ENCODE results near the gene R3HDM1. TPM values are rescaled to one million over a fixed set of nuclear protein-coding genes. Genes with fewer than 3 reads are reported as not detected.

Gene R3HDM1
- total RNA-seq, 2 experiments from 2014 or later = 51.9 to 53.9 TPM

DNA sequence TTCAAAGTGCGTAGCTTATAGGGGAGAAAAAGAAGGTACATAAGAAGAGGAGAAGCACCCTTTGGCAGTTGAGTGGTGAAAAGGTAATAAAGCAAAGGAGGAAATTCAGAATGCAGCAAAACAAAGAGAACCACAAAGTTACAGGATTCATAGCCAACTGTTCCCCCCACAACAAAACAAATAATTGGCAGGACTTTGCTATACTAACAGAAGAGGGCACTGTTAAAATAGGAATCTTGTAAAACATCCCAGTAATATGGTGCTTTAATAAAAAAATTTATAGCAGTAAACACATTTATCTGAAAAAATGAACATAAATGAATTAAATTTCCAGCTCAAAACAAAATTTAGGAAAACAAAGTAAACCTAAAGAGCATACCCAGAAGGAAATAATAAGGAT lies 42.3 kb downstream of the R3HDM1 start:
- CTCF ChIA-PET = interaction anchor here (1.1 kb wide), 1 partner anchor 570 kb away, joined by 3 read pairs; no protein-coding TSS in a partner anchor
- H3K9me3 Mint-ChIP-seq (ENCODE audit: insufficient read depth) = no peaks in the 10 kb centered on the region

DNA sequence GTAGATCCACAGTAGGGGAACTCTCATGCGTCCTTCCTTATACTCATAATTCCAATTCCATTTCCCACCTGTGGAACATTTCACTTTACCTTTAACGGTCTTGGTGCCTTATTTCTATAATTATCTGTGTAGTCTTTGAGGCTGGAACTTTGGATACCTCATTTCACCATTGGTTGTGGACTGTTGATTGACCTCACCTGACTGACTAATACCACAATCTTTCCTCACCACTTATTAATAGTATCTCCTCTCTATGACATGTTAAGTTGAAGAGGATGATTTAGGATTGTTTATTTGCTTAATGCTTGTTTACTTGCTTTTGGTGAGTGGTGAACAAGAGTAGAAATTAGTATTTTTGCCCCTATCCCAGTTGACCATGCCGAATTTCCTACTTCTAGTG lies 50.0 kb downstream of the R3HDM1 start:
- DNase-seq = no peak
- Mint-ChIP-seq H3K27ac (no peak overlapping the region), H3K36me3 (ENCODE audit: low read depth) (peaks cover 7% of the 10 kb centered on the region), H3K9me3 (ENCODE audit: insufficient read depth) (no peaks in the 10 kb centered on the region), H3K4me1 (ENCODE audit: low read depth) (peaks cover 7% of the 10 kb centered on the region), H3K4me3 (no peak overlapping the region), H3K27me3 (ENCODE audit: low read depth) (no peaks in the 10 kb centered on the region)
- ChIA-PET POLR2A (no interaction called here), CTCF (interaction anchor here (1.4 kb wide), 1 partner anchor 577 kb away, joined by 6 read pairs; no protein-coding TSS in a partner anchor)
- no peak for ATAC-seq

More for the DNA sequence above, 42.3 kb downstream of the R3HDM1 start:
- DNase-seq = no peak
- Mint-ChIP-seq H3K4me3 (no peak overlapping the region), H3K27me3 (ENCODE audit: low read depth) (no peaks in the 10 kb centered on the region), H3K36me3 (ENCODE audit: low read depth) (peaks cover 21% of the 10 kb centered on the region), H3K27ac (no peak overlapping the region), H3K4me1 (ENCODE audit: low read depth) (peaks cover 1% of the 10 kb centered on the region)
- no peak for ATAC-seq
- POLR2A ChIA-PET = no interaction called here

- no peaks in the 10 kb centered on the region for H3K9me3 Mint-ChIP-seq (ENCODE audit: insufficient read depth)
- H3K36me3 Mint-ChIP-seq (ENCODE audit: low read depth) = peaks cover 4% of the 10 kb centered on the region
- H3K4me3 Mint-ChIP-seq = no peak overlapping the region
- DNase-seq (no peak), ATAC-seq (no peak)
- ChIA-PET POLR2A (no interaction called here), CTCF (no interaction called here)
- H3K27me3 Mint-ChIP-seq (ENCODE audit: low read depth) = no peaks in the 10 kb centered on the region
- H3K4me1 Mint-ChIP-seq (ENCODE audit: low read depth) = peaks cover 7% of the 10 kb centered on the region
- no peak overlapping the region for H3K27ac Mint-ChIP-seq
Measured at GRCh38 chr2:135582383-135582782, 51.1 kb downstream of the R3HDM1 start.

DNA sequence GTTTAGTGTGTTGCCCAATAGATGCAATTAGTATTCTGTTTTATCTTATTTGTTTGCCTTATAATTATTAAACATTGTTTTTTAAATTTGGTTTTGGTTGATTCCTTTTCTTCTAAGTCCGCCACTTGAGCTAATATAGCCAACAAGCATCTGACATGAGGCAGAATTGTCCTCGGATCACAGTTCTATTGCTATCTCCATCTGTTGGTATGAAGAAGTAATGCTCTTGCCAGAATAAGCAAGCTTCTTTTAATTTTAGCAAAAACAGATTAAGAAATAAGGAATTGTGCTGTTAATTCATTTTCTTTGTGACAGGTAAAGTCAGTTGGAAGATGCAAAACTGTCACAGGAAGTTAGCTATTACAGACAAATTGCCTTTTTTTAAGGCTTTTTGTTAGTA lies 54.3 kb downstream of the R3HDM1 start:
- Mint-ChIP-seq H3K9me3 (ENCODE audit: insufficient read depth) (no peaks in the 10 kb centered on the region), H3K27me3 (ENCODE audit: low read depth) (no peaks in the 10 kb centered on the region), H3K27ac (no peak overlapping the region), H3K4me3 (no peak overlapping the region), H3K36me3 (ENCODE audit: low read depth) (no peaks in the 10 kb centered on the region), H3K4me1 (ENCODE audit: low read depth) (peaks cover 7% of the 10 kb centered on the region)
- ChIA-PET CTCF (interaction anchor here (1.0 to 2.0 kb wide), 6 partner anchors 10 to 582 kb away, joined by 3 to 7 read pairs (median 4); no protein-coding TSS in a partner anchor), POLR2A (interaction anchor here (1.0 kb wide), 1 partner anchor 54 kb away, joined by 3 read pairs; the partner anchor contains the start of genes R3HDM1 and ZRANB3)
- DNase-seq (no peak), ATAC-seq (no peak)

GRCh38 chr2:135586148-135586547 lies 54.9 kb downstream of the R3HDM1 start:
- Mint-ChIP-seq H3K4me1 (ENCODE audit: low read depth) (peaks cover 12% of the 10 kb centered on the region), H3K27ac (no peak overlapping the region), H3K27me3 (ENCODE audit: low read depth) (no peaks in the 10 kb centered on the region), H3K9me3 (ENCODE audit: insufficient read depth) (no peaks in the 10 kb centered on the region), H3K4me3 (no peak overlapping the region), H3K36me3 (ENCODE audit: low read depth) (no peaks in the 10 kb centered on the region)
- ATAC-seq = no peak
- POLR2A ChIA-PET = no interaction called here
- CTCF ChIA-PET = interaction anchor here (1.0 to 2.0 kb wide), 5 partner anchors 11 to 582 kb away, joined by 3 to 7 read pairs (median 4); no protein-coding TSS in a partner anchor
- DNase-seq = no peak

DNA sequence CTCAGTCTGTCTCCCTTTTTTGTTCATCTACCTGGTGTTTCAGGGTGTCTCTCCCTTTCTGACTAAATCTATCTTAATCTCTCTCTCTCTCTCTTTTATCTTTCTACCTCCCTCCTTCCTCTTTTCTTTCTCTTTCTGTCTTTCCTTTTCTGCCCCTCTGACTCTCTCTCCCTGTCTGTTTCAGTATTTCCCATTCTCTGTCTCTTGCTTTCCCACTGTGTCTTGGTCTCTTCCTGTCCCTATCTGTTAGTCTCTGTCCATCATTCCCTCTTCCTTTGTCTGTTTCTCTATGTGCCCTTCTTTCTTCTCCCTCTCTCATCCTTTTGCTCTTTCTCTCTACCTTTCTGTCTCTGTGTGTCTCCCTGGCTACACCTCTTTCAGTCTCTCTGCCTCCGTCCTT lies 56.7 kb downstream of the R3HDM1 start:
- no peak overlapping the region for H3K4me3 Mint-ChIP-seq
- H3K36me3 Mint-ChIP-seq (ENCODE audit: low read depth) = peaks cover 13% of the 10 kb centered on the region
- no peak for ATAC-seq
- peaks cover 18% of the 10 kb centered on the region for H3K4me1 Mint-ChIP-seq (ENCODE audit: low read depth)
- H3K9me3 Mint-ChIP-seq (ENCODE audit: insufficient read depth) = peaks cover 12% of the 10 kb centered on the region
- no peak for DNase-seq
- no peaks in the 10 kb centered on the region for H3K27me3 Mint-ChIP-seq (ENCODE audit: low read depth)
- ChIA-PET POLR2A (no interaction called here), CTCF (no interaction called here)
- H3K27ac Mint-ChIP-seq = no peak overlapping the region

DNA sequence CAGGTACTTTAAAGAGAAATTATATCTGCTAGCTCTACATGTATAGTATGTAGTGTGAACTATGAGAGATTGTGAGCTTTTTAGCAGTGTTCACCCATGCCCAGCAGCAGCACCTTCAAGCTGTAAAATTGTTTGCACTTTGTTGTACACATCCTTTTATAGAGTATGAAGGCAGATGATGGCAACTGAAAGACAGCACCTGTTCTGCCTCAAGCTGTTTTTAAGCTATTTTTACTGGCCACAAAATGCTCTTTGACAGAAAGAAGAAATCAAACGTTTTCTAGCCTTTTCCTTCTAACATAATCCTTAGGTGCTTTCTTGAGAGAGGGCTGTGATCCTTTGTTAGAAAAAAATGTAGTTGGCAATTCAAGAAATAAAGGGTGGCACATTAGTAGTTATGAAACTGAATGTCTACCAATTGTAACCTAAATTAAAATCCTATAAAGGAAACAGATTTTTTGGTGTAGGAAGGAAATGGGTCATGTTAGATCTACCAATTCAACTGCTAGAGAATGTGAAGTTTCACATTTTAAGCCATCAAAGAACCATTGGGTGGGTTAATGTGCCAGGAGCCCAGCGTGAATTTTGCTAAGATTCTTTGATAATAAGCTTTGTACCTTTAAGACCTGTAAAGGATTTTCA lies 59.5 kb downstream of the R3HDM1 start:
- DNase-seq (no peak), ATAC-seq (no peak)
- CTCF ChIA-PET = interaction anchor here (1.0 to 1.9 kb wide), 5 partner anchors 10 to 586 kb away, joined by 3 to 7 read pairs (median 4); partner anchors contain the start of gene ZRANB3
- POLR2A ChIA-PET = no interaction called here
- Mint-ChIP-seq H3K27ac (no peak overlapping the region), H3K27me3 (ENCODE audit: low read depth) (no peaks in the 10 kb centered on the region), H3K4me1 (ENCODE audit: low read depth) (peaks cover 18% of the 10 kb centered on the region), H3K9me3 (ENCODE audit: insufficient read depth) (peaks cover 12% of the 10 kb centered on the region), H3K4me3 (no peak overlapping the region), H3K36me3 (ENCODE audit: low read depth) (peaks cover 24% of the 10 kb centered on the region)

DNA sequence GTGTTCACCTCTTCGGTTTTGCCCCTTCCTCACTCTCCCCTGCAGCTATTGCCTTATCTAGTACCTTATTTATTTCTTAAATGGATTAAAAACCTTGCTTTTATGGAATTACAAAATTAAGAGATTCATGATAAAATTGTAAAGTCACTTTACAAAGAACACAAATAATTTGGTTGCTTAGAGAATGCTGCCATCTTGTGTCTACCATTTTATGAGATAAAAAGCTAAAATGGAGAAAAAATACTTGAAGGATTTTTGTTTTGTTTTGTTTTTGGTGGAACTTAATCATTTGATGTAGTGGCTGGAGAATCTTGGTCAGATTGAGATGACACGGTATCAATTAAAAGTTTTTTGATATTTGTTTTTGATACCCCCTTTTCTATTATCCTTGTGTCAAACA lies 69.6 kb downstream of the R3HDM1 start:
- H3K27me3 Mint-ChIP-seq (ENCODE audit: low read depth) = no peaks in the 10 kb centered on the region
- H3K4me1 Mint-ChIP-seq (ENCODE audit: low read depth) = no peaks in the 10 kb centered on the region
- H3K27ac Mint-ChIP-seq = no peak overlapping the region
- no peak overlapping the region for H3K4me3 Mint-ChIP-seq
- no peak for DNase-seq
- no peak for ATAC-seq
- peaks cover 17% of the 10 kb centered on the region for H3K36me3 Mint-ChIP-seq (ENCODE audit: low read depth)
- H3K9me3 Mint-ChIP-seq (ENCODE audit: insufficient read depth) = no peaks in the 10 kb centered on the region
- CTCF ChIA-PET = interaction anchor here (0.8 to 4.7 kb wide), 10 partner anchors 9 to 612 kb away, joined by 3 to 18 read pairs (median 4); no protein-coding TSS in a partner anchor
- POLR2A ChIA-PET = no interaction called here

DNA sequence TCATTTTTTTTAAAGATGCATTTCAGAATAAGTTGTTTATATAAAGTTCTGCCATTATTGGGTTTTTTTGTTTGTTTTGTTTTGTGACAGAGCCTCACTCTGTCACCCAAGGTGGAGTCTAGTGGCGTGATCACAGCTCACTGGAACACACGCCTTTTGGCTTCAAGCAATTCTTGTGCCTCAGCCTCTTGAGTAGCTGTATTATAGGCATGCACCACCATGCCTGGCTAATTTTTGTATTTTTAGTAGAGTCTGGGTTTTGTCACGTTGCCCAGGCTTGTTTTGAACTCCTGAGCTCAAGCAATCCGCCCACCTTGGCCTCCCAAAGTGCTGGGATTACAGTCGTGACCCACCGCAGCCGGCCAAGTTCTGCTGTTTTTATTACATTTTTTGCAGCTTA lies 72.3 kb downstream of the R3HDM1 start:
- CTCF ChIA-PET = interaction anchor here (1.6 to 2.8 kb wide), 2 partner anchors 106 to 600 kb away, joined by 3 to 9 read pairs; no protein-coding TSS in a partner anchor
- DNase-seq = no peak
- Mint-ChIP-seq H3K4me3 (no peak overlapping the region), H3K27ac (no peak overlapping the region), H3K9me3 (ENCODE audit: insufficient read depth) (no peaks in the 10 kb centered on the region), H3K36me3 (ENCODE audit: low read depth) (peaks cover 25% of the 10 kb centered on the region), H3K27me3 (ENCODE audit: low read depth) (no peaks in the 10 kb centered on the region), H3K4me1 (ENCODE audit: low read depth) (no peaks in the 10 kb centered on the region)
- no peak for ATAC-seq
- POLR2A ChIA-PET = no interaction called here

DNA sequence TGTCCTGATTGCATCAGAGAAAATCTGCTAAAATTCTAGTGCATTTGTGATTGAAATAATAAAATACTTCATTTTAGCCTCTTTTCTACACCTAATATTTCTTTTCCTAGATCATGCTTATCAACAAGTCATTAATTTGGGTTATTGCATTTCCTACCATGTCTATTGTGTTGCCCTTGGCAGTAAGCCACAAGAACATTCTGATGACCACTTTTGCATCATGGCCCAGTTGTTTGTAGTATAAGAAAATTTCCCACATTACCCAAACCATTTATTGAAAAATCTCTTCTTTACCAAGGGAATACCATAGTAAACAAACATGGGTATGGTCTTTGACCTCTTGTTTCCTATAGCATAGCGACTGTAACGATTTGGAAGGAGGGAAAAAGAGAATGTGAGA lies 76.3 kb downstream of the R3HDM1 start:
- CTCF ChIA-PET = no interaction called here
- H3K27ac Mint-ChIP-seq = no peak overlapping the region
- no peak for ATAC-seq

DNA sequence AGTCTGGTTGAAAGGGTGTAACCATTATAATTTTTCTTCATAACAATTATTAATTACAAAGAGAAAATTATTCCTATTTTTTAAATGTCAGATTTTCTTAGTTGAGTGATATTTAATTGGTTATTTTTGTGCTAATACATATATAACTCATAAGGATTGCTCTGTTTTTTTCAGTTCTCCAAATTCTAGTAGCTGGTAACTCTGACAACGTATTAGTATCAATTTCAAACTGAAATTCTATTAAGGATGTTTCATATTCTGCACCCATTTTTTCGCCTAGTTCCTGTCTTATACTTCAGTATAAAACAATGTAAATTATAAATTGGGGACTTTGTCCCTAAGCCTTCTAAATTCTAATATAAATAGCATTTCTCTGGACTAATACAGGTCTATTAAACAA lies 81.0 kb downstream of the R3HDM1 start:
- no peaks in the 10 kb centered on the region for H3K4me1 Mint-ChIP-seq (ENCODE audit: low read depth)
- no peaks in the 10 kb centered on the region for H3K27me3 Mint-ChIP-seq (ENCODE audit: low read depth)
- POLR2A ChIA-PET = no interaction called here
- no peak overlapping the region for H3K27ac Mint-ChIP-seq
- no peak for ATAC-seq
- no peak overlapping the region for H3K4me3 Mint-ChIP-seq
- DNase-seq = no peak
- CTCF ChIA-PET = no interaction called here
- no peaks in the 10 kb centered on the region for H3K9me3 Mint-ChIP-seq (ENCODE audit: insufficient read depth)
- H3K36me3 Mint-ChIP-seq (ENCODE audit: low read depth) = peaks cover 13% of the 10 kb centered on the region

More for the DNA sequence above, 76.3 kb downstream of the R3HDM1 start:
- Mint-ChIP-seq H3K36me3 (ENCODE audit: low read depth) (peaks cover 27% of the 10 kb centered on the region), H3K4me1 (ENCODE audit: low read depth) (no peaks in the 10 kb centered on the region), H3K9me3 (ENCODE audit: insufficient read depth) (no peaks in the 10 kb centered on the region), H3K4me3 (no peak overlapping the region), H3K27me3 (ENCODE audit: low read depth) (no peaks in the 10 kb centered on the region)
- POLR2A ChIA-PET = no interaction called here
- no peak for DNase-seq

GRCh38 chr2:135615404-135615803 lies 84.1 kb downstream of the R3HDM1 start:
- H3K4me3 Mint-ChIP-seq = no peak overlapping the region
- no peak overlapping the region for H3K27ac Mint-ChIP-seq
- H3K27me3 Mint-ChIP-seq (ENCODE audit: low read depth) = no peaks in the 10 kb centered on the region
- peaks cover 5% of the 10 kb centered on the region for H3K36me3 Mint-ChIP-seq (ENCODE audit: low read depth)
- ATAC-seq (no peak), DNase-seq (no peak)
- no peaks in the 10 kb centered on the region for H3K9me3 Mint-ChIP-seq (ENCODE audit: insufficient read depth)
- no peaks in the 10 kb centered on the region for H3K4me1 Mint-ChIP-seq (ENCODE audit: low read depth)
- CTCF ChIA-PET = no interaction called here
- POLR2A ChIA-PET = no interaction called here
